HL-60 (cell line): ENCODE results near the gene NT5DC3.

Source experiments
- CTCF ChIP-seq: IDR thresholded peaks from one replicate; pipeline ENCODE4 v1.5.1; 2011; ENCODE audit warnings: low read length, control low read depth, inconsistent platforms; ENCODE audit not compliant: insufficient read depth
- GABPA ChIP-seq: IDR thresholded peaks from 2 replicates; pipeline ENCODE4 v1.6.1; 2012; ENCODE audit warnings: low read depth
- POLR2AphosphoS5 ChIP-seq: IDR thresholded peaks from 2 replicates; pipeline ENCODE4 v1.6.1; 2012; ENCODE audit warnings: low read depth
- TF ChIP-seq, protein P1 (sequence below): IDR thresholded peaks from 2 replicates; pipeline ENCODE4 v1.6.1; 2012; ENCODE audit warnings: low read depth; ENCODE audit not compliant: insufficient replicate concordance

- TF ChIP-seq CTCF = no peak
- TF ChIP-seq, protein P1, sequence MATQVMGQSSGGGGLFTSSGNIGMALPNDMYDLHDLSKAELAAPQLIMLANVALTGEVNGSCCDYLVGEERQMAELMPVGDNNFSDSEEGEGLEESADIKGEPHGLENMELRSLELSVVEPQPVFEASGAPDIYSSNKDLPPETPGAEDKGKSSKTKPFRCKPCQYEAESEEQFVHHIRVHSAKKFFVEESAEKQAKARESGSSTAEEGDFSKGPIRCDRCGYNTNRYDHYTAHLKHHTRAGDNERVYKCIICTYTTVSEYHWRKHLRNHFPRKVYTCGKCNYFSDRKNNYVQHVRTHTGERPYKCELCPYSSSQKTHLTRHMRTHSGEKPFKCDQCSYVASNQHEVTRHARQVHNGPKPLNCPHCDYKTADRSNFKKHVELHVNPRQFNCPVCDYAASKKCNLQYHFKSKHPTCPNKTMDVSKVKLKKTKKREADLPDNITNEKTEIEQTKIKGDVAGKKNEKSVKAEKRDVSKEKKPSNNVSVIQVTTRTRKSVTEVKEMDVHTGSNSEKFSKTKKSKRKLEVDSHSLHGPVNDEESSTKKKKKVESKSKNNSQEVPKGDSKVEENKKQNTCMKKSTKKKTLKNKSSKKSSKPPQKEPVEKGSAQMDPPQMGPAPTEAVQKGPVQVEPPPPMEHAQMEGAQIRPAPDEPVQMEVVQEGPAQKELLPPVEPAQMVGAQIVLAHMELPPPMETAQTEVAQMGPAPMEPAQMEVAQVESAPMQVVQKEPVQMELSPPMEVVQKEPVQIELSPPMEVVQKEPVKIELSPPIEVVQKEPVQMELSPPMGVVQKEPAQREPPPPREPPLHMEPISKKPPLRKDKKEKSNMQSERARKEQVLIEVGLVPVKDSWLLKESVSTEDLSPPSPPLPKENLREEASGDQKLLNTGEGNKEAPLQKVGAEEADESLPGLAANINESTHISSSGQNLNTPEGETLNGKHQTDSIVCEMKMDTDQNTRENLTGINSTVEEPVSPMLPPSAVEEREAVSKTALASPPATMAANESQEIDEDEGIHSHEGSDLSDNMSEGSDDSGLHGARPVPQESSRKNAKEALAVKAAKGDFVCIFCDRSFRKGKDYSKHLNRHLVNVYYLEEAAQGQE = no peak
- no peak for TF ChIP-seq POLR2AphosphoS5
- no peak for TF ChIP-seq GABPA
Observed at GRCh38 chr12:103725398-103725797, 115.6 kb downstream of the NT5DC3 start.
